ENCODE data around the gene LCAT.
"Not testable (repeated sequence)": the region's sequence is repeated elsewhere in the genome, so short reads cannot be mapped to it uniquely, and the experiment has no call there.

LCAT gene

GRCh38 chr16:67931712-67932461, 12.0 kb downstream of the LCAT start, which contains the start of gene CTRL:
CTRL (minus strand) TSS chr16:67931862; CDS start chr16:67931852, 10 bp downstream.
- DNase-seq (ENCODE audit: low spot score) = no peak

- no peak for DNase-seq (ENCODE audit: low spot score)
These were observed 13.2 kb downstream of the LCAT start for GRCh38 chr16:67930678-67931211.

GRCh38 chr16:67930191-67930590, 13.7 kb downstream of the LCAT start:
- no peak for DNase-seq (ENCODE audit: low spot score)

- peak; percentile 80 for DNase-seq (ENCODE audit: low spot score)
These were observed 15.2 kb downstream of the LCAT start for GRCh38 chr16:67928561-67929364.

GRCh38 chr16:67928147-67928546, 15.8 kb downstream of the LCAT start:
- no peak for DNase-seq (ENCODE audit: low spot score)

- no peak for DNase-seq (ENCODE audit: low spot score)
These were observed 16.6 kb downstream of the LCAT start for GRCh38 chr16:67927131-67927941.

GRCh38 chr16:67926181-67926750, 17.7 kb downstream of the LCAT start:
- no peak for DNase-seq (ENCODE audit: low spot score)

- no peak for DNase-seq (ENCODE audit: low spot score)
These were observed 19.6 kb downstream of the LCAT start for GRCh38 chr16:67924140-67924906.

- DNase-seq (ENCODE audit: low spot score) = no peak
These were observed 20.4 kb downstream of the LCAT start for GRCh38 chr16:67923414-67924116.

GRCh38 chr16:67922740-67923139, 21.2 kb downstream of the LCAT start:
- DNase-seq (ENCODE audit: low spot score) = no peak

GRCh38 chr16:67922221-67922620, 21.7 kb downstream of the LCAT start:
- DNase-seq (ENCODE audit: low spot score) = no peak

- DNase-seq (ENCODE audit: low spot score) = no peak
These were observed 24.2 kb downstream of the LCAT start for GRCh38 chr16:67919622-67920221.

- peak; percentile 49 for DNase-seq (ENCODE audit: low spot score)
These were observed 26.1 kb downstream of the LCAT start for GRCh38 chr16:67917852-67918236.

- no peak for DNase-seq (ENCODE audit: low spot score)
These were observed 26.6 kb downstream of the LCAT start for GRCh38 chr16:67917140-67917851.

GRCh38 chr16:67915831-67916723, 27.8 kb downstream of the LCAT start:
- DNase-seq (ENCODE audit: low spot score) = no peak

GRCh38 chr16:67915496-67915769, 28.5 kb downstream of the LCAT start:
- DNase-seq (ENCODE audit: low spot score) = not testable (repeated sequence)

- DNase-seq (ENCODE audit: low spot score) = no peak
These were observed 29.0 kb downstream of the LCAT start for GRCh38 chr16:67914758-67915495.

- no peak for DNase-seq (ENCODE audit: low spot score)
These were observed 33.8 kb downstream of the LCAT start for GRCh38 chr16:67910158-67910557.
